ENCODE measurements around the gene CDK5RAP2. TPM values are rescaled to one million over a fixed set of nuclear protein-coding genes. Genes with fewer than 3 reads are reported as not detected.

The CDK5RAP2 gene
- polyA plus RNA-seq, 3 donors, result 64.8 to 74.7 (median 73.2) TPM

GRCh38 chr9:120408680-120409258, 171.2 kb downstream of the CDK5RAP2 start:
- no peak for DNase-seq

- no peak for DNase-seq
Measured at GRCh38 chr9:120405860-120406259, 174.1 kb downstream of the CDK5RAP2 start.

- no peak for DNase-seq
Measured at GRCh38 chr9:120405134-120405533, 174.8 kb downstream of the CDK5RAP2 start.

GRCh38 chr9:120403543-120403856, 176.5 kb downstream of the CDK5RAP2 start:
- no peak for DNase-seq

- no peak for DNase-seq
Measured at GRCh38 chr9:120402741-120403542, 177.0 kb downstream of the CDK5RAP2 start.

GRCh38 chr9:120399940-120400339, 180.0 kb downstream of the CDK5RAP2 start:
- DNase-seq, result no peak

- DNase-seq, result no peak
Measured at GRCh38 chr9:120398286-120398685, 181.7 kb downstream of the CDK5RAP2 start.

- DNase-seq, result no peak
Measured at GRCh38 chr9:120397453-120397852, 182.5 kb downstream of the CDK5RAP2 start.

GRCh38 chr9:120396931-120397330, 183.0 kb downstream of the CDK5RAP2 start:
- DNase-seq, result no peak

GRCh38 chr9:120396418-120396817, 183.5 kb downstream of the CDK5RAP2 start:
- DNase-seq, result no peak

GRCh38 chr9:120395376-120395775, 184.6 kb downstream of the CDK5RAP2 start:
- no peak for DNase-seq

- no peak for DNase-seq
Measured at GRCh38 chr9:120394058-120394669, 185.8 kb downstream of the CDK5RAP2 start.

- no peak for DNase-seq
Measured at GRCh38 chr9:120393386-120394057, 186.4 kb downstream of the CDK5RAP2 start.

- no peak for DNase-seq
Measured at GRCh38 chr9:120392711-120393110, 187.3 kb downstream of the CDK5RAP2 start.

- no peak for DNase-seq
Measured at GRCh38 chr9:120392245-120392644, 187.7 kb downstream of the CDK5RAP2 start.

GRCh38 chr9:120391691-120392090, 188.3 kb downstream of the CDK5RAP2 start:
- no peak for DNase-seq

- no peak for DNase-seq
Measured at GRCh38 chr9:120390637-120391190, 189.3 kb downstream of the CDK5RAP2 start.

- no peak for DNase-seq
Measured at GRCh38 chr9:120389867-120390266, 190.1 kb downstream of the CDK5RAP2 start.

- DNase-seq, result no peak
Measured at GRCh38 chr9:120389300-120389699, 190.7 kb downstream of the CDK5RAP2 start.

- DNase-seq, result no peak
Measured at GRCh38 chr9:120388003-120388855, 191.7 kb downstream of the CDK5RAP2 start.

- no peak for DNase-seq
Measured at GRCh38 chr9:120387257-120388002, 192.5 kb downstream of the CDK5RAP2 start.

Measured in renal pelvis (tissue), 4 donors.